ENCODE measurements around the gene ASIC1.

GRCh38 chr12:50041062-50041860 is 16.1 kb upstream of the ASIC1 start:
- no peak for TF ChIP-seq CTCF (IDR thresholded peaks at IDR 0.05; ENCODE audit: insufficient read depth, low read length, poor library complexity, severe bottlenecking)
- TF ChIP-seq EZH2phosphoT487 (conservative IDR thresholded peaks at IDR 0.05; ENCODE audit: low read length), result no peak

Data from SU-DHL-6 (cell line).